ENCODE data around the gene CHST11. TPM values are rescaled to one million over a fixed set of nuclear protein-coding genes. Genes with fewer than 3 reads are reported as not detected.
A peak's percentile ranks its signal among the peaks of the same experiment; 100 is the strongest.

Gene CHST11
- total RNA-seq, 2 experiments from 2014 or later, result 53.4 to 53.6 TPM

GRCh38 chr12:104651811-104652210 is 195.1 kb downstream of the CHST11 start:
- no peak overlapping the region for H3K4me3 ChIP-seq (ENCODE audit: low read length)
- Mint-ChIP-seq H3K36me3 (ENCODE audit: low read depth) (peaks cover 9% of the 10 kb centered on the region), H3K9me3 (no peaks in the 10 kb centered on the region), H3K27ac (no peak overlapping the region), H3K27me3 (no peaks in the 10 kb centered on the region), H3K4me1 (ENCODE audit: low read depth) (peaks cover 59% of the 10 kb centered on the region), H3K4me3 (no peak overlapping the region)
- TF ChIP-seq CTCF (IDR thresholded peaks at IDR 0.05), result no peak
- ATAC-seq (ENCODE audit: poor library complexity), result no peak
- CTCF ChIA-PET, result no interaction called here
- no peak for DNase-seq
- intact Hi-C loops (cut with DNase I, micrococcal nuclease), result no loop called here
- peaks cover 7% of the 10 kb centered on the region for H3K4me1 ChIP-seq (ENCODE audit: insufficient read depth, low read length)
- H3K9me3 ChIP-seq (ENCODE audit: control insufficient read depth in 1 of 2, insufficient read depth in 1 of 2, low read length in 2 of 2), result no peaks in the 10 kb centered on the region
- no peak overlapping the region for H3K27ac ChIP-seq (ENCODE audit: low read depth in 1 of 2, low read length in 2 of 2)
- POLR2A ChIA-PET, result no interaction called here
- H3K27me3 ChIP-seq (ENCODE audit: control insufficient read depth in 1 of 2, insufficient read depth in 2 of 2, low read length in 2 of 2), result no peaks in the 10 kb centered on the region
- H3K36me3 ChIP-seq (ENCODE audit: insufficient read depth, low read length), result peaks cover 7% of the 10 kb centered on the region

GRCh38 chr12:104652358-104652757 is 195.6 kb downstream of the CHST11 start:
- H3K9me3 ChIP-seq (ENCODE audit: control insufficient read depth in 1 of 2, insufficient read depth in 1 of 2, low read length in 2 of 2), result no peaks in the 10 kb centered on the region
- ATAC-seq (ENCODE audit: poor library complexity), result no peak

GRCh38 chr12:104652910-104653309 is 196.2 kb downstream of the CHST11 start:
- TF ChIP-seq CTCF (IDR thresholded peaks at IDR 0.05), result no peak
- Mint-ChIP-seq H3K4me1 (ENCODE audit: low read depth) (peaks cover 54% of the 10 kb centered on the region), H3K36me3 (ENCODE audit: low read depth) (peaks cover 9% of the 10 kb centered on the region), H3K27me3 (no peaks in the 10 kb centered on the region), H3K4me3 (no peak overlapping the region), H3K9me3 (no peaks in the 10 kb centered on the region), H3K27ac (no peak overlapping the region)
- POLR2A ChIA-PET, result no interaction called here
- Histone ChIP-seq H3K4me1 (ENCODE audit: insufficient read depth, low read length) (peaks cover 7% of the 10 kb centered on the region), H3K27ac (ENCODE audit: low read depth in 1 of 2, low read length in 2 of 2) (no peak overlapping the region), H3K4me3 (ENCODE audit: low read length) (no peak overlapping the region), H3K36me3 (ENCODE audit: insufficient read depth, low read length) (peaks cover 7% of the 10 kb centered on the region), H3K27me3 (ENCODE audit: control insufficient read depth in 1 of 2, insufficient read depth in 2 of 2, low read length in 2 of 2) (no peaks in the 10 kb centered on the region), H3K9me3 (ENCODE audit: control insufficient read depth in 1 of 2, insufficient read depth in 1 of 2, low read length in 2 of 2) (no peaks in the 10 kb centered on the region)
- intact Hi-C loops (cut with DNase I, micrococcal nuclease), result no loop called here
- DNase-seq, result peak in 1 of 14 experiments; percentile 16
- CTCF ChIA-PET, result interaction anchor here (0.8 to 0.9 kb wide), 2 partner anchors 267 to 271 kb away, joined by 3 to 5 read pairs; no protein-coding TSS in a partner anchor
- ATAC-seq (ENCODE audit: poor library complexity), result no peak

More at GRCh38 chr12:104652358-104652757, 195.6 kb downstream of the CHST11 start:
- TF ChIP-seq CTCF (IDR thresholded peaks at IDR 0.05), result no peak
- Histone ChIP-seq H3K4me1 (ENCODE audit: insufficient read depth, low read length) (peaks cover 7% of the 10 kb centered on the region), H3K36me3 (ENCODE audit: insufficient read depth, low read length) (peaks cover 7% of the 10 kb centered on the region), H3K27ac (ENCODE audit: low read depth in 1 of 2, low read length in 2 of 2) (no peak overlapping the region), H3K27me3 (ENCODE audit: control insufficient read depth in 1 of 2, insufficient read depth in 2 of 2, low read length in 2 of 2) (no peaks in the 10 kb centered on the region), H3K4me3 (ENCODE audit: low read length) (no peak overlapping the region)
- peaks cover 59% of the 10 kb centered on the region for H3K4me1 Mint-ChIP-seq (ENCODE audit: low read depth)
- peaks cover 9% of the 10 kb centered on the region for H3K36me3 Mint-ChIP-seq (ENCODE audit: low read depth)
- CTCF ChIA-PET, result interaction anchor here (0.8 to 0.9 kb wide), 2 partner anchors 266 to 270 kb away, joined by 3 to 5 read pairs; no protein-coding TSS in a partner anchor
- intact Hi-C loops (cut with DNase I, micrococcal nuclease), result no loop called here
- POLR2A ChIA-PET, result no interaction called here
- H3K4me3 Mint-ChIP-seq, result no peak overlapping the region
- H3K27me3 Mint-ChIP-seq, result no peaks in the 10 kb centered on the region
- no peaks in the 10 kb centered on the region for H3K9me3 Mint-ChIP-seq
- no peak overlapping the region for H3K27ac Mint-ChIP-seq
- no peak for DNase-seq

Data from CD4-positive, alpha-beta T cell (primary cell).